Stimulated activated CD4-positive, alpha-beta T cell treated with anti-CD3 and anti-CD28 coated beads, Interleukin-12 subunit alpha, Interleukin-12 subunit beta, amount 100 ng/mL, for 4 hours (primary cell): Measurements from ENCODE around the gene SPSB1.

Experiments used
- DNase-seq: peaks from one replicate; pipeline ENCODE4 v3.0.0-alpha.2; 2020

Gene SPSB1

GRCh38 chr1:9320520-9321479 lies 28.1 kb downstream of the SPSB1 start:
- DNase-seq: no peak

GRCh38 chr1:9321480-9321849 lies 28.8 kb downstream of the SPSB1 start:
- DNase-seq: no peak

GRCh38 chr1:9321986-9322660 lies 29.4 kb downstream of the SPSB1 start:
- DNase-seq: no peak

- no peak for DNase-seq
Measured at GRCh38 chr1:9322661-9323244, 30.1 kb downstream of the SPSB1 start.

- no peak for DNase-seq
Measured at GRCh38 chr1:9324246-9325096, 31.8 kb downstream of the SPSB1 start.

GRCh38 chr1:9326596-9326995 lies 33.9 kb downstream of the SPSB1 start:
- DNase-seq: no peak

GRCh38 chr1:9328201-9328600 lies 35.5 kb downstream of the SPSB1 start:
- DNase-seq: no peak

GRCh38 chr1:9328715-9329114 lies 36.0 kb downstream of the SPSB1 start:
- no peak for DNase-seq

- DNase-seq: no peak
Measured at GRCh38 chr1:9331016-9331415, 38.3 kb downstream of the SPSB1 start.

- DNase-seq: no peak
Measured at GRCh38 chr1:9331558-9332346, 39.1 kb downstream of the SPSB1 start.

GRCh38 chr1:9332513-9333143 lies 39.9 kb downstream of the SPSB1 start:
- no peak for DNase-seq

- DNase-seq: no peak
Measured at GRCh38 chr1:9338397-9339246, 45.9 kb downstream of the SPSB1 start.

- no peak for DNase-seq
Measured at GRCh38 chr1:9340172-9340854, 47.6 kb downstream of the SPSB1 start.

- DNase-seq: no peak
Measured at GRCh38 chr1:9340864-9341263, 48.2 kb downstream of the SPSB1 start.

GRCh38 chr1:9341301-9341845 lies 48.7 kb downstream of the SPSB1 start:
- DNase-seq: no peak

- no peak for DNase-seq
Measured at GRCh38 chr1:9343269-9343668, 50.6 kb downstream of the SPSB1 start.

GRCh38 chr1:9344426-9345200 lies 51.9 kb downstream of the SPSB1 start:
- DNase-seq: no peak

- DNase-seq: no peak
Measured at GRCh38 chr1:9345471-9345870, 52.8 kb downstream of the SPSB1 start.

GRCh38 chr1:9345922-9346321 lies 53.2 kb downstream of the SPSB1 start:
- DNase-seq: no peak
